GM19035 (cell line): ENCODE results near the gene PKP4.

Experiments used
- ATAC-seq: cut with Tn5 transposase; IDR thresholded peaks from one replicate; pipeline ENCODE4 v1.9.1; 2021; ENCODE audit not compliant: unreplicated experiment

PKP4 gene

GRCh38 chr2:158533009-158533408, 76.3 kb downstream of the PKP4 start:
- no peak for ATAC-seq

DNA sequence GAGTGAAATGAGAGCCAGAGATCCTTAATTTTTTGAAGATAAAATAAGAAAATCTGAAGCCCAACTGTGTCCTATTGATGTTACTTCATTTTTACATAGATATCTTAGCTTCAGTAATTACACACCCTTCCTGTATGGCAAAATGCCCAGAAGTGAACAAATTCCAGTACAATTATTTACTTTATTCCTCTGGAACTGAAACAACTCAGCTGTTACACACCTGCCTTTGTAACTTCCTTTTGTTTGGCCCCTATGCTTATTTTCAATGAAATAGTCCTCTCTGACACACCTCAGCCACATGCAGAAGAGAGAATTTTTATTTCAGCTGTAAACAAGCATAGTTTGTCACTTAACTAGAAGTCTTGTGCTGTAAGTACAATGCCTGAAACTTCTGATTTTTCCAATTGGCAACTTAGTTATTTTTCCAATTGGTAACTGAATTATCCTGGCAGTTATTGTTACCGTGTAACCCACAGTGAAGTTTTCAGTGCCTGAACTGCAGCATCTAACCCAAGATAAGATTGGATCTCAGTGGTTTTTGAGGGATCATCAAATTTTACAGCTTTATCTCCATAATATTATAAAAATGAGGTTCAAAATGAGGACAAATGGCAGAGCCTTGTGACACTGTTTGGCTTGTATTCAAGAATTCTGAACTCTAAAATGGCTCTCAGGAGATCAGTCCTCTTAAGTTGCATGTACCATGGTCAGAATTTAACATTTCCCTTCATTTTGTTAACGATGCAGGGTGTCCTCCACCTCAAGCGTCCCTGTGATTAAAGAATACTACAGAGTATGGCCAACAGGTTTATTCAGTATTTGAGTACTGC, 82.6 kb downstream of the PKP4 start:
- ATAC-seq, result no peak

DNA sequence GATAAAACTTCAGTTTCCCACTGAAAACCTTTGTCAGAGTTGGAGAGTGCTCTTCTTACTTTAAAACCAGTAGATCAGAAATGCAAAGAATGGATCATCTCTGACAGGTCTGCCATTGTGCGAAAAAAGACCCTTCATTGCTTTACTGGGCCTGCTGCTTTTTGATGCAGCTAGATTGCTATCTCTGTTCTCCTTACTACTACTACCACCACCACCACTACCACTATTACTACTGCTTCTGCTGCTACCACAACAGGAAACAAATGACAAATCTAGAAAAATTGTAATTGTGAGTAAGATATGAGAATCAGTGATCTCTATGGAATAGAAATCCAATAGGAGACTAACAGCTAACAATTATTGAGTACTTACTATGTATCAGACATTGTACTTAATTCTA, 85.8 kb downstream of the PKP4 start:
- no peak for ATAC-seq

GRCh38 chr2:158543957-158544356, 87.2 kb downstream of the PKP4 start:
- ATAC-seq, result no peak

DNA sequence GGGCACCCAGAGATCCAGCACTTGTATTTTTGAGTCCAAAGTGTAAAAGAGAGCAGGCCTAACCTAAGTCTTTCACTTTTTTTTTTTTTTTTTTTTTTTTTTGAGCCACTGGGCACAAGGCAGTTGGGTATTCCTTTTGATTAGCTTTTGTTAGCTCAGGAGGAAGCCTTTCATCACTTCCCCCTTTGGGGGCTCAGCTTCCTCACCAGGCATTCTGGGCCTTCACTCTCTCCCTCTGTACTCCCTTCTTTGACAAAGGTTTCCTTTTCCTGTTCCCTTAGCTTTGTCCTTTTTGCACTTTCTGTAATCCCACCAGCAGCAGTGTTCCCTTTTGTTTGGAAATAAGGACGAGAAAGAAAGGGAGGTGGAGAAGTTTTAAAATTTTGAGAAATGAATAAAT, 88.2 kb downstream of the PKP4 start:
- no peak for ATAC-seq

- peak; percentile 72 for ATAC-seq
Observed at GRCh38 chr2:158546412-158547144, 89.8 kb downstream of the PKP4 start.

GRCh38 chr2:158553257-158553656, 96.5 kb downstream of the PKP4 start:
- ATAC-seq, result no peak

DNA sequence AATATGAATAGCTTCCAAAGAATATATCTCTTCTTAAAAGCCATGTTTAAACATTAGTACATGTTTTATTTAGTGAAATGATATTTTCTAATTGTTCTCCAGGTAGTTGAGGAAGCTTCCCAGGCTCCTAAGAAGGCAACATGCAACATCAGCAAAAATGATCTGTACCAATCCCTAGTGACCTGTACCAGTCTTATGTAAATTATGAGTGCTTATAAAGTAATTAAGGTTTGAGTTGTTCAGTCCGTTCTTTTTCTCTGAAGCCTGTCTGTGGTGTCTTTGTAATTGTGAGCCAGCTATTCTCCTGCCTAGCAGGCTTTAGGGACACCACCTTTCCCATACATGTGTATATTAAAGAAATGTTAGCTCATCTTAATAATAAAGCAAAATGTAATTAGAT, 98.2 kb downstream of the PKP4 start:
- ATAC-seq, result no peak

GRCh38 chr2:158556124-158556523, 99.4 kb downstream of the PKP4 start:
- no peak for ATAC-seq

DNA sequence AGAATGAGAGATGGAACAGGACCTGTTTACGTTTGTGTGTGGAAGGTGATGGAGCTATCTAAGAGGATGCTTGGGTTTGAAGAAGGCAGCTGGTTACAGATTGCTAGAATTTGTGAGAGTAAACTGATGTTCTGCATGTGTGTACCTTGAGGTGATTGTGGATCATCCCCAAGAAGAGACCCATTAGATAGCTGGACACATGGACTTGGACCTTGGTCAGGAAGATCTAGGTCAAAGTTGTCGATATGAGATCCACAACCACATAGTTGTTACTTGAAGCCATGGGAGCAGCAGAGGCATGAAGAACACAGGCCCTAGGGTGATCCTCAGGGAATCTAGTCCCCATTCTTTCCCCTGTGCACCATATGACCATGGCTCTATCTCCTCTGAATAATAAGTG, 101.0 kb downstream of the PKP4 start:
- ATAC-seq, result no peak

- ATAC-seq, result no peak
Observed at GRCh38 chr2:158559252-158559651, 102.5 kb downstream of the PKP4 start.

GRCh38 chr2:158560259-158560658, 103.5 kb downstream of the PKP4 start:
- no peak for ATAC-seq

DNA sequence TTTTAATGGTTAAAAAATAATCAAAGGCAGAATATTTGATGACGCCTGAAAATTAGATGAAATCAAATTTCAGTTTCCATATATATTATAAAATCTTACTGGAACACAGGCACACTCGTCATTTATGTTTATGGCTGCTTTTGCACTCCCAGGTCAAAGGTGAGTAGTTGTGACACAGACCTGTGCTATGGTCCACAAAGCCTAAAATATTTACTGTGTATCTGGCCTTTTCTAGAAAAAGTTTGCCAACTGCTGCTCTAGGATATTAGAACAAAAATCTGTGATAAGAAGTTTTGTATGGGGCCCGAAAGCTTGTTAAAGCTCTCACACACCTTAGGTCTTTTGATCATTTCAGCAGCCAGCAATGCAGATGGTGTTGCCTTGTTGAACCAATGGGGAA, 104.3 kb downstream of the PKP4 start:
- ATAC-seq, result no peak

GRCh38 chr2:158567208-158567607, 110.5 kb downstream of the PKP4 start:
- ATAC-seq, result no peak

DNA sequence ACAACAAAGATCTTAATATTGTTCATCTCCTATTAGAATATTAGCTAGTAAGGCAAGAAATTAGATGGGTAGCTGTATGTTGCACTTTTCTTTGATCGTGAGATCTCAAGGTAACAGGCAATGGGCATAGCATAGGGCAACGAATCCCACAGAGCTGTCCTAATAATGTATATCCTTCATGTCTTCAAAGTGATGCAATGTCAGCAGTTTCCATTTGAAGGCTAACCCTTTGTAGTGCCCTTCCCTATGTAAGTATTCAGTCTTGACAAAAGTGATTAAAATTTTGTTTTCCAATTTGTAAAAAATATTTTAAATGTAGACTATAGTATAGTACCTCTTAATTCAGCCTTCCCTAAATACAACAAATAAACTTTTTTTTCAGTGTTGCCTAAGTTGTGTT, 112.5 kb downstream of the PKP4 start:
- ATAC-seq, result no peak

GRCh38 chr2:158570869-158571268, 114.1 kb downstream of the PKP4 start:
- ATAC-seq, result no peak

- no peak for ATAC-seq
Observed at GRCh38 chr2:158573739-158574138, 117.0 kb downstream of the PKP4 start.

DNA sequence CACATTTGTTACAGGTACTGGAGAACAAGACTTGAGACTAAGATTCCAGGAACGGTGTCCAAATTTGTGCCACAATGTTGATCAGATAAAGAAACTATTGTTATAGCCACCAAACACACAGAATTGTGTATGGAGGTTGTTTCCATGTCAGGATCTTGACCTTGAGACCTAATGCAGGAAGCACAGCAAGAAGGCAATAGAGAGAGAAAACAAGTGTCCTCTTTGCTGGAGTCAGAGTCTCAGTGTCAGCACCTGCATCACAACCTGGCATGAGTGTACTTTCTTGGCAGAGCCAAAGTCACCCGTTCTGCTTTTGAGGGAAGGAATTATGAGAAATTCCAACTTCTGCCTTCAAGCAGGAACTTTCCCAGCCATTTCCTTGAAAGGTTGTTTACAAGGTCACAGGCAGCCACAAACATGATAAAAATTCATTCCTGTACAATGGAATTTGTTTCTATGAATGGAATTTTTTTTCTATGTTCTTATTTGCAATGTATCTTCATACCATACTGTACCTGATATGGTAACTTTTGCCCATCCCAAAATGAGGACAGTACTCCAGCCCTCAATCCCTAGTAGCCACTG, 118.4 kb downstream of the PKP4 start:
- no peak for ATAC-seq

DNA sequence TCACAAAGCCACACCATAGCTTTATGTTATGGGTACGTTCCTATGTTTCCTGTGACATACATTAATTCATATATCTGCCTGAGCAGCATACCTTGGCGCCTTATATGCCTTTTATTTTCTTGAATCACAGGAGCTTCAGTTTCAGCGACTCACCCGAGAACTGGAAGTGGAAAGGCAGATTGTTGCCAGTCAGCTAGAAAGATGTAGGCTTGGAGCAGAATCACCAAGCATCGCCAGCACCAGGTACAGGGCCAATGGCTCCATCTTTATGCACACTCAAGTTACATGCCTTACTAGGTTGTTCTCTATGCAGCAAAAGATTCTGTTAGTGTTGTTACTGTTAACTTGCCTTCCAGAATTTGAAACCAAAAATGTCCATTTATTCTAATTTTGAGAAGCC, 120.4 kb downstream of the PKP4 start:
- no peak for ATAC-seq

GRCh38 chr2:158578703-158579330, 122.1 kb downstream of the PKP4 start:
- ATAC-seq, result peak; percentile 83

GRCh38 chr2:158579928-158580327, 123.2 kb downstream of the PKP4 start:
- no peak for ATAC-seq

GRCh38 chr2:158580760-158581159, 124.0 kb downstream of the PKP4 start:
- ATAC-seq, result no peak
